Measurements from ENCODE around the gene ARHGEF33. TPM values are rescaled to one million over a fixed set of nuclear protein-coding genes. Genes with fewer than 3 reads are reported as not detected.

The ARHGEF33 gene
- total RNA-seq, 2 donors from 2014 or later, result 0.58 TPM; not detected in 1

Other genes with a start within 250 kb of the ARHGEF33 start
- gene GALM, start 223.8 kb upstream of the ARHGEF33 start, total RNA-seq, result 100 to 1,000 TPM in 1 of 2 donors, 10 to 100 TPM in 1; 85.2 to 123 TPM
- 100 to 1,000 TPM; 199 to 366 TPM for gene SRSF7, start 138.5 kb upstream of the ARHGEF33 start, total RNA-seq
- 10 to 100 TPM; 18.6 to 28.4 TPM for gene GEMIN6, start 111.7 kb upstream of the ARHGEF33 start, total RNA-seq
- 10 to 100 TPM; 14.0 to 18.6 TPM for gene DHX57, start 13.9 kb upstream of the ARHGEF33 start, total RNA-seq
- 1 to 10 TPM; 4.5 to 8.2 TPM for gene MORN2, start 13.9 kb upstream of the ARHGEF33 start, total RNA-seq
- gene SOS1, start 231.2 kb downstream of the ARHGEF33 start, total RNA-seq, result 100 to 1,000 TPM in 1 of 2 donors, 10 to 100 TPM in 1; 98.7 to 116 TPM